Measurements from ENCODE around the gene MAPK7.

The MAPK7 gene

DNA sequence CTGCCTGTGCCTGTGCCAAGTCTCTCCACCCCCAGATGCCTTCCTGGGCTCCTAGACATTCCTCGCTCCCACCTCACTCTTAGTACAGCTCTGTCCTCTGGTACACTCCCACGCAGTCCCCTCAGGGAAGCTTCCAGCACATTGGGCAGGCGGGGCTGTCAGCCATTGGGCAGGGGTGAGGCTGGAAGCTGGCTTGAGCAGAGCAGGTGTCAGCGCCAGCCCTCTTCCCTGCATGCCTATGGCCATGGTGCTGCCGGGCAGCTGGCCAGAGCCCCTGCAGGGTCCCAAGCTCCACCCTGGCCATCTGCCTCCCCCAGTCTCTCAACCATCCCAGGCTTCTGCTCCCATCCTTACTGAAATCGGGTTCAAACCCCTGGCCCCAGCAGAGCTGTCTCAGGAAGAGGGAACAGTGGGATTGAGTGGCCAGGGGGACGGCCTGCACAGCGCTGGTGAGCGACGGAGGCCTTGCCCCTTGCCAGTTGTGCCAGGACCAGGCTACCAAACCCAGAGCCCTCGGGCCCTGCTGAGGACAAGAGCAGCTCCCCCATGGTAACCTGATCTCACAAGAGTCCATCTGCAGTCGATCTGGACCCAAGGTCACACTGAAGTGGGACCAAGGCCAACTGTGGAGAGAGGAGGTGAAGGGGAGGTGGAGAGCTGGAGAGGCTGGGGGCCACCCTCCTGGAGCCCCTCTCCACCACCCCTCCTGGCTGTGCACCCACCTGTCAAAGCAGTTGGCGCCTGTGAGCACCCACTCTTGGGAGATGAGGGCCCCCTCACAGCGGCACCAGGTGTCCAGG, 13.4 kb upstream of the MAPK7 start:
- DNase-seq = no peak

DNA sequence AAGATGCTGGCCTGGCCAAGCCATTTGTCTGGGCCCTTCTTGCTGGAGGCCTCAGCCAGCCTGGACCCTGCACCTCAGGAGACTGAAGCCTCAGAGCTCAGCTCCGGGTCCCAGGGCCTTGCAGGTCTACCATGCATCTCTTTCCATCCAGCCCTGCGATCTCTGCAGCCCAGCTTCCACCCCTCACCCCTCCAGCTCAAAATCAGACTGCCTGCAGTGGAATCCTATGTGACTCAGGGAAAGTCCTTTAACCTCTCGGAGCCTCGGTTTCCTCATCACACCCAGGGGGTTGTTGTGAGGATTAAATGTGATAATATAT, 12.8 kb upstream of the MAPK7 start:
- no peak for DNase-seq

DNA sequence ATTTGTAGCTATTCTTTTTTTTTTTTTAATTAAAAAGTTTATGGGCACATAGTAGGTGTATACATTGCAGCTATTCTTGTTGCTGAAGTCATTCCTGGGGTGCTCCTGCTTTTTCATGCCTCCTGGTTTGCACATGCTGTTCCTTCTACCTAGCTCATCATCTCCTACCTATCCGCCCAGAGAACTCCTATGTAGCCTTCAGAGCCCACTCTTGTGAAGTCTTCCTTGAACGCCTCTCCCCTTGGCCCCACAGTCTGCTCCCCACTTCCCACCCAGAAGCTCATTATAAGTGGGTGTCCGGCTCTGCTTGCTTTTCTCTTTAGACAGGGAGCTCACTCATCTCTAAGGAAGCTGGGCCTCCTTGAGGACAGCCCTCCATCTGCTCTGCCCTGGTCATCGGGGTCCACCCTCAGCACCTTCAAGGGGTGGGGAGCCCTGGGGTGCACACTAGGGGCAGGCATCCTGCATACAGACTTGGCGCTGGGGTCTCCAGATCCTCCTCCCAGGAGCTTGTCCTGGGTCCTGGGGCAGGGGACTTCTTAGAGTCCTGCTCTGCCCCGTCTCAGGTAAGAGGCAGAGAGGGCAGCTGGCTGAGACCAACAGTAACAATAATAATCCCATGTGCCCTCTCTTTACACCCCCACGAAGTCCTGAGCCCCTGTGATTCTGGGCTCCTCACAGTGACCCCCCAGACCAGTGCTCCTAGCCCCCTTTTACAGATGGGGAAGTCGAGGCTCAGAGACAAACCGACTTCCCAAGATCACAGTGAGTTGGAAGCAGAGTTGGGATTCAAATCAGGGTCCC, 12.3 kb upstream of the MAPK7 start:
- DNase-seq = no peak

DNA sequence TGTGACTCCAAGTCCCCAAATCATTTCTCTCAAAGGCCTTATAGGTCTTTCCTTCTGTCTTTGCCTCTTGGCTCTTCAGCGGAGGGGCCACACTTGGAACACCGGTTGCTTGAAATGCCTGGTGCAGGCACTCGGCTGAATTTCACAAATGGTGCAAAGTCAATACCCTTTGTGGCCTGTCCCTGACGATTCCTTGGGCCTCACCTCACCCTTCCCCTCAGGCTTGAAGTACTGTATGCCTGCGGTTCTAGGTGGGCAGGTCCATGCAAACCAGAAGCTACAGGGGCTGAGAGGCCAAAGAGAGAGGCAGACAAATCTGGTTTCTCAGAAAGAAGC, 11.7 kb upstream of the MAPK7 start:
- DNase-seq = no peak

DNA sequence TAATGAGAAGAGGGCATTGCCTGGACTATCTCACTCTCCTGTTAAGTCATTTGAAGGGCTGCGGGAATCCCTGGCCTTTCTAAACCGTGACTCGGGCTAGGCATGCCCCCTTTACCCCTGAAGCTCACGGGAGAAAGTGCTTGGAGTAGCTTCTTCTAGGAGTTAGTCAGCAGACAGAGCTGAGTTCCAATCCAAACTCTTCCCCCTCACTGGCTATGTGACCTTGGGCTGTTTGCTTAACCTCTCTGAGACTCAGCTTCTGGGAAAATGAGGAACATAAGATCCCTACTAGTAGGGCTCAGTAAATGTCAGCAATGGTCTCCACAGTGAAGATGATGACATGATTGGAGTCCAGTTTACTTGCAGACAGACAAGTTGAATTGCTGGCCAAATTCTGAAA, 10.1 kb upstream of the MAPK7 start:
- no peak for DNase-seq

DNA sequence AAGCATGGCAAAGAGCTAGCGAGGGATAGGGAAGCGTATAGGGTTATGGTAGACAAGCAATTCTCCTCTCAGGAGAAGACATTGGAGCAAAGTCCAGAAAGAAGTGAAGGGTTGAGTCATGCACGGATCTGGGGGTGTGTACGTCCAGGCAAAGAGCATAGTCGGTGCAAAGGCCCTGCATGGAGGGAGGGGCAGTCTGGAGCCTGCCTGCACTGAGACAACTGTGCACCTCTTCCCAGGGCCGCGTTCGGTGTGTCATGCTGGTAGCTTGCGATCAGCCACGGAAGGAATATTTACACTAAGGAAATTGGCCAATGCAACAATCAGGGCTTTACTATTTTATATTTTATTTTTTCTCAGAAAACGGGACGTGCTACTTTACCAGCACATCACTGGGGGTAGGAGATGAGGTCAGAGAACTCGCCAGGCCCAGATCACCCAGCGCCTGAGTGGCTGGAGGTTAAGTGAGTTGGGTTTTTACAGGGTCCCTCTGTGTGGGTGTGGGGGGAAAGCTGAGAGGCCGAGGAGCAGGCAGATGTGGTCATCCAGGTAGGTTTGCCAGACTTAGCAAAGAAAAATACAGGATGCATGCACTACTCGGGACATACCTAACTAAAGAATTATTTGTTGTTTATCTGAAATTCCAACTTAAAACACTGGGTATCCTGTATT, 9.1 kb upstream of the MAPK7 start:
- no peak for DNase-seq

DNA sequence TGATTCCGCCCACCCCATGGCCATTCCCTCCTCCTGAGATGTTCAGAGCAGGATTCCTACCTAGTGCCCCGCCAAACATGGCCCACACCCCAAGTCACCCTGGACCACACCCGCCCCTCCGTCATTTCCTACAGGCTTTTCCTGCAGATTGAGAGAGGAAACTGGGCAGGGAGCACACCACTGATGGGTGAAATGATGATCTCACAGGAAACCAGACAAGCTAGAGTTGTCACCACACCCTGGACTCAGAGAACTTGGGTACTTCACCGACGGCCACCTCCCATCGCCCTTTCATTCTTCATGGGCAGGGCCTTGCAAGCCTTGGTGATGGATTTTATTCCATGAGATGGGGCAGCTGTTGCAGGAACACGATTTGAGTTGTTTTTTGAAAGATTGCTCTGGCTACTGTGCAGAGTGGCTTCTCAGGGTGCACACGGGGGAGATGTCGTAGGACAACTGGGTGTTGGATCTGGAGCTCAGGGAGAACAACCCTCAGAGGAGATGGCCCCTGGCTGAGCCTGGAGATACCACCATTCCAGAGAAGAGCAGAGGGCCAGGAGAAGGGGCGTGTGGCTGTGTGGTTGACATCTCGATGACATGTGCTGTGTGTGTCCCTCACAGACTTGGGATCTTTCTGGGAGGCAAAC, 8.3 kb upstream of the MAPK7 start:
- DNase-seq = peak; percentile 67

DNA sequence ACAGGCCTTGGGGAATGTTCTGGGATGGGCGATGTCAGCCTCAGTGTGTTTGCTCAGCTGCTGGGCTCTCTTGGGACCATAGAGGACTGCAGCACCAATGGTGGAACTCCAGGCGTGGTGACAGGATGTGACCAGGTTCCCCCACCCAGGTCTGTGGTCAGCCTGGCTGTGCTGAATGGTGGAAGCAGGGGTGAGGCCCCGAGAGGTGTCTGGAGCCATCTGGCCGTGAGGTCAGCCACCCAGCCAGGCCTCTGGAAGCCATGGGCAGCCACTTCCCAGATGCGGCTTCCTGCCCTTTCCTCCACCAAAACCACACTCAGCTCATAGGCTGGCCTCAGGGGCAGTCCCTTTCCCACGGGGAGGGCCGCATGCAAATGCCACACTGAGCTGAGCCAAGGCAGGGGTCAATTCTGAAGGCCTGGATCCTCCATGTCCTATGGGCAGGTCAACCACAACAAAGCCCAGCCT, 7.8 kb upstream of the MAPK7 start:
- DNase-seq = peak; percentile 62

DNA sequence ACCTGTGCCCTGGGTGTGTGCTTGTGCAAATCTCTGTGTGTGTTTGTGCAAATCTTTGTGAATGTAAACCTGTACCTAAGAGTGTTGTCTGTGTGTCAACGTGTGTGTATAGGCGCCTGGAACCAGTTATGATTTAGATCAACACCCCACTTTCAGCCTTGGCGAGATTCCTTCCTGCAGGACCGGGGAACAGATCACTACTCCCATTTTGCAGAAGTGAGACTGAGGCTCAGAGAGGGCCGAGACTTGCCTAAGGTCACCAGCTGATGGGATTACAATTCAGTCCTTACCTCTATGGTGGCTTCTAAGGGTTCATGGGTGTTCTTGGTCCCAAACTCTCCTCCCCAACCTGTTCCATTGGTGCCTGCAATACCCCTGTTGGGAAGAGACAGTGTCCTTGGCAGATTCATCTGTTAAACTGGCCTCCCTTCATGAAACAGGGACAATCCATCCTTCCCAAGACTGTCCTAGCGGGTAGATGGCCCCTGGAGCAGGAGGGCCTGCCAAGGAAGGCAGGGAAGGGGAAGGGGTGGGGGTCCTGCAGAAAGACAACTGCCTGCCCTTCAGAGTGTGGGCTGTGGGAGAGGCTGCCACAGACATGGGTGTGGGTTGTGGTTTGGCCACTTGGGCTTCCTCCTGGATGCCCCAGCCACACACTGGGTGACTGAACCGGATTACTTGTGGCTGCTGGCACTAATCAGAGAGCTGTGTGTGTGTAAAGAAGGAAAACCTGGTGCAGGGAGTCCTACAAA, 6.9 kb upstream of the MAPK7 start:
- peak; percentile 25 for DNase-seq

DNA sequence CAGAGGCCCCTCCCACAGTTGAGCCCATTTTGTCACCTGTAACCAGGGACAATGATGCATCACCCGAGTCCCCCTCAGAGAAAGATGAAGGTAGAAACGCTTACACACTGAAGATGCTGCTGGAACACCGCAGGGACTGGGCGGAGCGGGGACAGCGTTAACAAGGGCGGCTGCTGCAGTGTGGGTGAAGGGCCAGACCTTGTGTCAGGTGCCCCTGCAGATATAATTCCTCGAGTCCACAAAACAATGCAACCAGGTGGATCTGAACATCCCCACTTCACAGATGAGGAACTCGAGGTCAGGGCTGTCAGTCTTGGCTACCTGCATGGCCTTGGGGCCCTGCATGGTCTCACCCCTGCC, 6.3 kb upstream of the MAPK7 start:
- no peak for DNase-seq

DNA sequence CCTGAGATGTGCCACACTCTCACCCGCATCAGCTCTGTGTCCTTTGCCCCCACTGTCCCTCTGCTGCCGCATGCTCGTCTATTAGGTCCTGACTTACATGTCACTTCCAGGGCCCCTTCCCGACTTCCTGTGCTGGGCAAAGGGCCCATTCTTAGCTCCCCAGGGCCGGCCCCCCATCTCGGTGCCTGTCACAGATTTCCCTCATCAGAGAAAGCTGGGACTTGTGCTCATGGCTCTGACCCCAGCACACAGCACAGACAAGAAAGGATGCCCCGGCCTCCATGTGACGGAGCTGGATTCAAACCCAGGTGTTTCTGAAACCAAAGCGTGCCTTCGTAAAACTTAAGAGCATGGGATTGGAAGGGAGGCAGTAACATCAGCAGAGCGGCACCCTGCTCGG, 5.9 kb upstream of the MAPK7 start:
- DNase-seq = no peak

DNA sequence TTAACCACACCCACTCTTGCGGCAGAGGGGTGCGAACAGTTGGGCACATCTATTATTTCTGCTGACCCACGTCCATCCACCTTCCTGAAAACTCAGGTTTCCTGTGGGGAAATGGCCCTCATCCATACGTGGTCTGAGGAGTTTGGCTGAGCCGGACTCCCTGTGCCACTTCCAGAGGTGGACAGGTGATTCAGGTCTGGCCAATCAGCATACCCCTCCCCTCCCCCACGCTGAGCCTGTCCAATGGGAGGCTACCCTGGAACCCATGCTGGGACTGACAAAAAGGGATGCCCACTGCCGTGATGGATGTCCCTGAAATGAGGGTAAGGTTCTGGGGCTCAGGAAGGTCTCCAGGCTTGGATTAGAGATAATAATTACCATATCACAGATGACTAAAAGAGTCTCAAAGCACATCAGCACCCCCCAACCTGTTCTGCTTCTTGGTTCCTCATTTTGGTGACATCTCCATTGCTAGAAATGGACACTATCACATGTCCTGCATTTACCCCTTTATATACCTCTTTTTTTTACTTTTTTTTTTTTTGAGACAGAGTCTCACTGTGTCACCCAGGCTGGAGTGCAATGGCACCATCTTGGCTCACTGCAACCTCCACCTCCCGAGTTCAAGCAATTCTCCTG, 5.3 kb upstream of the MAPK7 start:
- no peak for DNase-seq

DNA sequence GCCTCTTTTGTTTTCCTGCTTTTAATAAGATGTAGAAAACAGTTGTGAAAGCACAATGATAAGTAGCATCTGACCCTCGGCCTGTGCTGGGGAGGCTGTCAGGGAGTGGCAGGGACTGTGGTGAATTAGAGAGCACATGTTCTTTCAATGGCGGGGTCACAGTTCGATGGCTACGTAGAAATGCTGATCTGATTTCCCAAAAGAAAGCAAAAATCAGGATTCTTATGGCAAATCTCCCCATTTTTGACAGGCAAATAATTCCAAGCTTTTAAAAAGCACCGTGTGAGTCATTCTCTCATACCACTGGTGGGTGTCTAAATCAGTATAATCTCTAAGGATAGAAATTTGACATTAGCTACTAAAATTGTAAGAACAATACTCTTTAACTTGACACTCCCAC, 4.2 kb upstream of the MAPK7 start:
- DNase-seq = no peak

DNA sequence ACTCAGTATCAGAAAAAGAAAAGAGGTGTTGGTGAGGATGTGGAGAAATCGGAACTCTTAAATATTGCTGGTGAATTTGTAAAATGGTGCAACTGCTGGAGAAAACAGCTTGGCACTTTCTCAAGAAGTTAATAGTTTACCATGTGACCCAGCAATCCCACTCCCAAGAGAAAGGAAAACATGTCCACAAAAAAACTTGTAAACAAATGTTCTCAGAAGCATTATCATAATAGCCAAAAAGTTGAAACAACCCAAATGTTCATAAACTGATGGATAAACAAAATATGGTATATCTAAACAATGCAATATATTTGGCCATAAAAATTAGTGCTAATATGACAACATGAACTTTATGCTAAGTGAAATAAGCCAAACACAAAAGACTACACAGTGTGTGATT, 2.6 kb upstream of the MAPK7 start:
- no peak for DNase-seq

DNA sequence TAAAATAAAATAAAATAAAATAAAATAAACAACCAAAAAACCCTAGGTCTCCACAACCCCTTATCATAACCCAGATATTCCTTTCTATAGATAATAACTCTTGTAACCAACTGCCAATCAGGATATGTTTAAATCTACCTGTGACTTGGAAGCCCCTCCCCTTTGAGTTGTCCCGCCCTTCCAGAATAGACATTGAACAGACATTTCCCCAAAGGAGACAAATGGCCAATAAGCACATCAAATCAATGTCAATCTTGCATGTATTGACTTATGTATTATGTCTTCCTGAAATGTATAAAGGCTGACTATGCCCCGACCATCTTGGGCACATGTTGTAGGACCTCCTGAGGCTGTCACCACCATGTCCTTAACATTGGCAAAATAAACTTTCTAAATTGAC, 1.5 kb upstream of the MAPK7 start:
- DNase-seq = no peak

DNA sequence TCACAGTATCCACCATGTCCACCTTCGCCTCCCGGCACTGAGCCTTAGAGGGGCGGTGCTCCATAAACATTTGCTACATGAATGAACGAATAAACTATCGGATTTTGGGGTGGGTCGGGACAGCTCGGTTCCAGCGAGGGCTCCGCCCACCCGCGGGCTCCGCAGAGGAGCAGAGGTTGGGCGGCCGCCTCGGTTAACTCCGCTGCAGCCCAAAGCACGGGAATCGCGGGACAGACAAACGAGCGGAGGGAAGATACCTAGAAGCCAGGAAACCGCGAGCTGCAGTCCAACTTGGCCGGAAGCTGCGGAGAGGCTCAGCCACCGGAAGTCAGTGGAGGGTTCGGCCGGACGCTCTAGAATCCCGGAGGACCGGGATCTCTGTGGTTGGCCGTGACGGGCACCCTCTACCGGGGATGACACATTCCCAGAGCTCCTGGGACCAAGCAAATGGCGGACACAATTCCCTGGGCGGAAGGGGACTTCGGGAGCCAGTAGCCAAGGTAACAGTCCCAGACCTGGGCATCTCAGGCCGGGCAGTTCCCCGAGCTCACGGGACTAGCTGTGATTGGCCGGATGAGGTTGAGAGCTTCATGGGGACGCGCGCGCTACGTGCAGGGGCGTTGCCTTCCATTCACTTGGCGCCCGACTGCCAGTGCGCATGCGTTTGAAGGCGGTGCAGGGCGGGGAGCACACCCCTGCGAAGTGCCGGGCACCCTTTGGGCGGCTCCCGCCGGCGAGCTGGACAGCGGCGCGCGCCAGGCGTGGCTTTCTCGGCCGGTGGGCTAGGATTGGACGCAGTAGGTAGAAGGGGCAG, 489 bp upstream of the MAPK7 start:
- peak; percentile 98 for DNase-seq

DNA sequence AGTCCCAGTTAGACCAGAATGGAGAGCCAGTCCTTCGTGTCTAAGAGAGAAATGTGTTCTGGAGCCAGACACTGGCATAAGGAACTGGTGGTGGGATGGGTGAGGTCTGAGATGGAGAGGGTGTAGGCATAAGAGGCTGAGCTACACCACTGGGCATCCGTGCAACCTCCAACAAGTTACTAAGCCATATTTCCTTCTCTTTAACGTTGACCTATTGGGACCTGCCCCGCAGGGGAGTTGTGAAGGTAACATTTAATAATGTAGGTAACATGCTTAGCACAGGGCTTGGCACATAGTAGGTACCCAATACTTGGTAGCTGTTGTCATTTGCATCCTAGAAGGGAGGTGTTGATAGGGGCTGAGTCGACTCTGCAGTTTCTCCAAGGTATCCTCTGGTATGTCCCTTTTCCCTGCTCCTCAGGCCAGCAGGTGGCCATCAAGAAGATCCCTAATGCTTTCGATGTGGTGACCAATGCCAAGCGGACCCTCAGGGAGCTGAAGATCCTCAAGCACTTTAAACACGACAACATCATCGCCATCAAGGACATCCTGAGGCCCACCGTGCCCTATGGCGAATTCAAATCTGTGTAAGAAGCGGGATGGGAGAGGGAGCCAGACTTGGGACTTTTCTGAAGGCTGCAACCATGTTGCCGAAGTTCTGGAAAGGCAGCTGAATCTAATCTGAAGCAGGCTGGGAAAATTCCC, 1.2 kb downstream of the MAPK7 start:
- DNase-seq = no peak

DNA sequence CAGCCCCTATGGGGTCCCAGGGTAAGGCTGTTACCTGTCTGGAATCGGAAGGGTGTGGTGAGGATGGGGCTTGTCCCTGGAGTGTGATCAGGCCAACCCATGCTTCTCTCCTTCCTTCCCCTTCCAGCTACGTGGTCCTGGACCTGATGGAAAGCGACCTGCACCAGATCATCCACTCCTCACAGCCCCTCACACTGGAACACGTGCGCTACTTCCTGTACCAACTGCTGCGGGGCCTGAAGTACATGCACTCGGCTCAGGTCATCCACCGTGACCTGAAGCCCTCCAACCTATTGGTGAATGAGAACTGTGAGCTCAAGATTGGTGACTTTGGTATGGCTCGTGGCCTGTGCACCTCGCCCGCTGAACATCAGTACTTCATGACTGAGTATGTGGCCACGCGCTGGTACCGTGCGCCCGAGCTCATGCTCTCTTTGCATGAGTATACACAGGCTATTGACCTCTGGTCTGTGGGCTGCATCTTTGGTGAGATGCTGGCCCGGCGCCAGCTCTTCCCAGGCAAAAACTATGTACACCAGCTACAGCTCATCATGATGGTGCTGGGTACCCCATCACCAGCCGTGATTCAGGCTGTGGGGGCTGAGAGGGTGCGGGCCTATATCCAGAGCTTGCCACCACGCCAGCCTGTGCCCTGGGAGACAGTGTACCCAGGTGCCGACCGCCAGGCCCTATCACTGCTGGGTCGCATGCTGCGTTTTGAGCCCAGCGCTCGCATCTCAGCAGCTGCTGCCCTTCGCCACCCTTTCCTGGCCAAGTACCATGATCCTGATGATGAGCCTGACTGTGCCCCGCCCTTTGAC, 2.4 kb downstream of the MAPK7 start:
- DNase-seq = no peak

DNA sequence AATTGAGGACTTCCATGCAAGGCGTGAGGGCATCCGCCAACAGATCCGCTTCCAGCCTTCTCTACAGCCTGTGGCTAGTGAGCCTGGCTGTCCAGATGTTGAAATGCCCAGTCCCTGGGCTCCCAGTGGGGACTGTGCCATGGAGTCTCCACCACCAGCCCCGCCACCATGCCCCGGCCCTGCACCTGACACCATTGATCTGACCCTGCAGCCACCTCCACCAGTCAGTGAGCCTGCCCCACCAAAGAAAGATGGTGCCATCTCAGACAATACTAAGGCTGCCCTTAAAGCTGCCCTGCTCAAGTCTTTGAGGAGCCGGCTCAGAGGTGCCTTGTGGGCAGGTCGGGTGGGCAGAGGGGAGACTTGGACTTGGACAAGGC, 3.1 kb downstream of the MAPK7 start:
- no peak for DNase-seq

Measured in CD4-positive, alpha-beta T cell treated with Interferon gamma for 1 hour (primary cell).